Neural cell (in vitro differentiated cells): Measurements from ENCODE around the gene RAPGEF2.

Source experiments
- EZH2 ChIP-seq: fragments of 200-600, 300-800 bp; shearing (Covaris generic), sonication (generic); IDR thresholded peaks from 2 replicates; pipeline ENCODE4 v1.6.1; 2014; ENCODE audit warnings: antibody characterized with exemption, low read length, borderline replicate concordance, mild to moderate bottlenecking; ENCODE audit not compliant: insufficient read depth, poor library complexity, severe bottlenecking
- MXI1 ChIP-seq: fragments of 450-650 bp; conservative IDR thresholded peaks from 2 replicates; pipeline ENCODE4 v1.6.1; 2014; ENCODE audit warnings: antibody characterized with exemption, mild to moderate bottlenecking; ENCODE audit not compliant: poor library complexity, severe bottlenecking

- TF ChIP-seq EZH2, result no peak
- TF ChIP-seq MXI1, result no peak
Measured at GRCh38 chr4:159178151-159178546, 75.3 kb downstream of the RAPGEF2 start.
